ENCODE data around the gene GAK. TPM values are rescaled to one million over a fixed set of nuclear protein-coding genes. Genes with fewer than 3 reads are reported as not detected.

The GAK gene
- total RNA-seq, 1 experiment from 2014 or later = 49.5 TPM

DNA sequence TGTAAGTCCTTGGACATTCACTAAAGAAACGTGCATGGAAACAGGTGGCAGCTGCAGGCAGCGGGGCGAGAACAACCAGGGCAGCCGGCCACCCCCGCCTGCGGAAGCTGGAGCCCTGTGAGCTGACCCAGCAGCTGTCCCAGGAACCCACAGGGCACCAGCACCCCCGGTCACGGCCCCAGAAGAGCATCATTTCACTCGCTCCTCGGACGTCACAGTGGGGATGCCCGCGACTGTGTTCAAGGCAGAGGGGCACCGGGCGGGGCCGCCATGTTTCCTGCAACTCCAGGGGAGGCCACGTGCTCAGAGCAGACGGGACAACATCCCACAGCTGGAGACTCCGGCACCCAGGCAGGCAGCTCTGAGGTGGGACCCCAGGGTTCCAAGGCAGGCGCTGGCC lies 61.2 kb downstream of the GAK start:
- no peak for DNase-seq (ENCODE audit: low spot score)

GRCh38 chr4:869776-870175 lies 62.3 kb downstream of the GAK start:
- no peak for DNase-seq (ENCODE audit: low spot score)

DNA sequence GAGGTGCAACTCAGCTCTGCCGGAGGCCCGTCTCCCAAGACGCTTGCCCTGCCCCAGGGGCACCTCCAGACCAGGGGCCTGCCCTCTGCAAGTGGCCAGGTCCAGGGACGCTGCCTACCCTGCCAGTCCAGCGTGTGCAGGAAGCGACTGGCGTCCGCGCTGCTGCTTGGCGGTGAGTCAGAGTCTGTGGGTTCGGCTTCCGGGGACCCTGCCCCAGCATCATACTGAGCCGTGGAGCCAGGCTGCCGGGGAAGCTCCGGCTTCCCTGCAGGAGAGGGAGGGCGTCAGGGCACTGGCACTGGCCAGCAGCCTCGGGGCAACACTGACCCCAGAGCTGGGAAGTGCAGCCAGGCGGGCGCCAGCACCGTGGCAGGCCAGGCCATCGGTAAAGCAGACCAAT lies 63.7 kb downstream of the GAK start:
- DNase-seq (ENCODE audit: low spot score) = no peak

- no peak for DNase-seq (ENCODE audit: low spot score)
Observed at GRCh38 chr4:867526-868250, 64.4 kb downstream of the GAK start.

DNA sequence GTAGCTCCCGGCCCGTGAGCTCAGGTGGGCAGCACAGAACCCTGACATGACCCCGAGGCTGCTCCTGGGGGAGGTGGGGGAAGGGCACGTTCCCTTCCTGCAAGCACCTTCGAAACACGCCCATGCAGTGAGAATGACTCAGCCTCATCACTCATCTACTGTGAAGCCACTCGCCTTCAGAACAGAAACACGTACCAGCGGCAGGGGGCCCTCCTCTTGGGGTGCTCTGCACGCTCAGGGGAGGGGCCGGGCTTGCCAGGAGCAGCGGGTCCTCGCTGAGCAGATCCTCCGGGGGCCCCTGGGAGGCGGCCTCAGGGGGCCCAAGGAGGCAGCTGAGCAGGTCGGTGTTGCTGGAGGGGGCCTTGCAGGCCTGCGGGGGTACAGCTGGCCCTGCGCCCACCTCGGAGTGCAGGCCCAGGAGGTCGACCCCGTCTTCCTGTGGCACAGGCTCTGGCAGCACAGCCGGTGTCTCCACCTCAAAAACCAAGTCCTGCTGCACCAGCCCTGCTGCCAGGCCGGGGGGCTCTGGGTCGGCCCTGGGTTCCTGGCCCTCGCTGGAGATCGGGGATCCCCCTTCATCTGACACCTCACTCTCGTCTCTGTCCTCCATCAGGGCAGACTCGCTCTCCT lies 65.2 kb downstream of the GAK start:
- DNase-seq (ENCODE audit: low spot score) = no peak

DNA sequence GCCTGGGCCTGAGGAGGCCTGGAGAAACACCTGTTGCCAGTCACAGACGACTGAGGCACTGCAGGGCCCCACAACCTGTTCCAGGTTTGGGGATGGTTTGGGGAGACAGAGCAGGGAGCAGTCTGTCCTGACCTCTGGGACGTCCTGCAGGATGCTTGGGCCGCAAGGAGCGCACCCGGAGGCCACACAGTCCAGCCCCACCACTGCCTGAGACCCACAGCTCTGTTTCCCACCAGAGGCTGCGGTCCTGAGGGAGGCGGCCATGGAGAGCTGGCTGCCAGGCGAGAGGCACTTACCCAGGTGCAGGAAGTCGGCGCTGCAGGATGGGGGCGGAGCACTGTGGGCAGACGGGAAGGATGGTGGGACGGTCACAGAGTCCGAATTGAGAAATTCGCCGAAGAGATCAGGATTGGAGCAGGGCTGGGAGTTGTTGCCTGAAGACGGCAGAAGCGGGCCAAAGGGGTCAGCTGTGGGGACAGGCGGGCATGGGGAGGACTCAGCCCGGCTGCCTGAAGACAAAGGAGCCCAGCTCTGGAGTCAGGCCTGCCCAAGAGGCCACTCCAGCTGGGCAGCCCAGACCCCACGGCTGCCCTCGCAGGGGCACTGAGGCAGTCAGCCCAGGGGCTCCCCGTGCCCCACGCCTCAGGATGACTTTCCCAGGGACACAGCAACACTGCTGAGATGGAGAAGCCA lies 65.9 kb downstream of the GAK start:
- no peak for DNase-seq (ENCODE audit: low spot score)

DNA sequence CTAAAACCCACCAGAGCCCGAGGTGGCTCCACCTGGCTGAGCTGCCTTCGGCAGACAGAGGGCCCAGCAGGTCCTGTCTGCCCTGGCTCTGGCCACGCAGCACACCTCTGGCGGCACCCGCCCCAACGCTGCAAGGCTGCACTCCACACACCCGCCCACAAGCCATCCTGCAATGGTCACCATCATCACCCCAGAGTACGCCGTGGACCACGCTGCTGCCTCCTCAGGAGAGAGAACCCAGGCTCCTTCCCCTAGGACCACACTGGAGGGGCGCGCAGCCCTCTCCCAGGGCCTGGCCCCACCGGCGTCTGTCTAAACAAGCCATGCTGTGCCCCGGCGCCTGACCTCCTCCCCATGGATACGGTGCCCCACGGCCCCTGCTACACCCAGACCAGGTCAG lies 66.5 kb downstream of the GAK start:
- DNase-seq (ENCODE audit: low spot score) = no peak

DNA sequence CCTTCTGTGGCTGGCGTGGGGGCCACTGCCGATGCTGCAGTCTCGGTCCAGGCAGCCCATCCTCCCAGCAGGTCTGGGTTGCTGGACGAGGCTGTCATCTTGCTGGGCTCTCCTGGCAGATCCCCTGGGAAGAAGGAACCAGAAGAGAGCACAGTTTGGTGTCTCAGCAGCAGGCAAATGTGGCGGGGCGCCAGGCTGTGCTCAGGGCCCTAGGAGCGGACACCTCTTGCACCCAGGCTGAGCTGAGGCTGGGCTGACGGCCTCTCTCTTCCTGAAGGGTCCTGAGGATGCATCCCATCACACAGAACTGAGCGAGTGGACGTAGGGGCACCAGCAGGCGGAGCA lies 67.0 kb downstream of the GAK start:
- no peak for DNase-seq (ENCODE audit: low spot score)

GRCh38 chr4:864456-865120 lies 67.5 kb downstream of the GAK start:
- DNase-seq (ENCODE audit: low spot score) = no peak

DNA sequence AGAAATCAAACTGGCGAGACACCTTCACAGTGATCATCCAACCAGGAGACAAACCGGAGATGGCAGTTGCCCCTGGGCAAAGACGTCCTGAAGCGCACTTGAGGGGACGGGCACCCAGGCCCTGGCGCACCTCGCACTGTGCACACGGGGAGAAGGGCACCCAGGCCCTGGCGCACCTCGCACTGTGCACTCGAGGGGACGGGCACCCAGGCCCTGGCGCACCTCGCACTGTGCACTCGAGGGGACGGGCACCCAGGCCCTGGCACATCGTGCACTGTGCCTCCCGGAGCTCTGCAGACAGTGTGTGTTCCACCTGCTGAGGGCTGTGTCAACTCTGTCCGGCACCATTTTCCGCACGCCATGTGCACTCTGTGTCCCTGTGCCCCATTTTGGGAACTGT lies 71.6 kb downstream of the GAK start:
- no peak for DNase-seq (ENCODE audit: low spot score)

DNA sequence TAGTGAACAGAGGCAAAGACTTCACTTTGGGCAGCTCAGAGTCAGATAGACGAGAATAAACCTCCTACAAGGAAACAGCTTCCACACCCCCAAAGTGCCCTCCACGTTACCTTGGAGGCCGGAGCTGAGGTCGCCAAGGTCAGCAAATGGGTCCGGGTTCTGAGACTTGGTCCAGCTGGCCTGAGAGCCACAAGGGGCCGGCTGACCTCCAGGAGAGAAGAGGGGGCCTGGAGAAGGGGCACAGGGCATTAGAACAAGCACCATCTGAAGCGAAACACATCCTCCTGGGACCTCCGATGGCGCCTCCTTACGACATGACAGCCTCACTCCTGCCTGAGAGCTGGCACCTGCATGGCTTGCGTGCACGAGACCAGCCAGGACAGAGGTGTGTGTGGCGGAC lies 72.6 kb downstream of the GAK start:
- no peak for DNase-seq (ENCODE audit: low spot score)

GRCh38 chr4:858831-859451 lies 73.2 kb downstream of the GAK start:
- no peak for DNase-seq (ENCODE audit: low spot score)

GRCh38 chr4:858041-858481 lies 74.1 kb downstream of the GAK start:
- no peak for DNase-seq (ENCODE audit: low spot score)

- DNase-seq (ENCODE audit: low spot score) = no peak
Observed at GRCh38 chr4:857461-857860, 74.7 kb downstream of the GAK start.

DNA sequence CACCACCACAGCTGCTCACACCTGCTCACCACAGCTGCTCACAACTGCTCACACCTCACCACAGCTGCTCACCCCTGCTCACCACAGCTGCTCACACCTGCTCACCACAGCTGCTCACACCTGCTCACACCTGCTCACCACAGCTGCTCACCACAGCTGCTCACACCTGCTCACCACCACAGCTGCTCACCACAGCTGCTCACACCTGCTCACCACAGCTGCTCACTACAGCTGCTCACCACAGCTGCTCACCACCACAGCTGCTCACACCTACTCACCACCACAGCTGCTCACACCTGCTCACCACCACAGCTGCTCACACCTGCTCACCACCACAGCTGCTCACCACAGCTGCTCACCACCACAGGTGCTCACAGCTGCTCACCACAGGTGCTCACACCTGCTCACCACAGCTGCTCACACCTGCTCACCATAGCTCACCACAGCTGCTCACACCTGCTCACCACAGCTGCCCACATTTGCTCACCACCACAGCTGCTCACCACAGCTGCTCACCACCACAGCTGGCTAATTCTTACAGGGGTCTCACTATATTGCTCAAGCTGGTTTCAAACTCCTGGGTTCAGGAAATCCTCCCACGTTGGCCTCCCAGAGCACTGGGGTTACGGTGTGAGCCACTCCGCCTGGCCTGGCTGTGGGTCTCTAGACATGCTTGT lies 75.8 kb downstream of the GAK start:
- DNase-seq (ENCODE audit: low spot score) = no peak

DNA sequence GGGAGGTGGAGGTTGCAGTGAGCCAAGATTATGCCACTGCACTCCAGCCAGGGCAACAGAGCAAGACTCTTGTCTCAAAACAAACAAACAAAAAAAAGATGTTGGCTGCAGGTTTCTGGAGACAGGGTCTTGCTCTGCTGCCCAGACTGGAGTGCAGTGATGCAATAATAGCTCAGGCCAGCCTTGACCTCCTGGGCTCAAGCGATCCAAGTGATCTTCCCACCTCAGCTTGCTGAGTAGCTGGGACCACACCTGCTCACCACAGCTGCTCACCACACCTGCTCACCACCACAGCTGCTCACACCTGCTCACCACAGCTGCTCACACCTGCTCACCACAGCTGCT lies 76.3 kb downstream of the GAK start:
- DNase-seq (ENCODE audit: low spot score) = no peak

DNA sequence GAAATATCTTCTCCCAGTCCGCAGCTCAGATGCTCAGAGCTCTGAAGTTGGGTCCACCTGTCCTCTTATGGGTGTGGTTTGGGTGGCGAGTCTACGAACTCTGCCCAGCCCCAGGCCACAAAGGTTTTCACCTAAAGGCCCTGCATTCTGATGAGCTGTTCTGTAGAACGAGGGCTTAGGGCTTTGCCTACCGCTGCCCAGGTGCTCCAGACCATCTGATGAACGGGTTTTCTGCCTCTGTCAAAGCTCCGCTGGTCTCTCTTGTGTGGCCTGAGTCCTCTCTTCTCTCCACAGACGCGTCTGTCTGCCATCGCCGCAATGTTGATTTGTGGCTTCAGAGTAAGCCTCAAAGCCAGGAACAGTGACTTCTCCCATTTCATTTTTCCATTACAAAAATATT lies 77.8 kb downstream of the GAK start:
- DNase-seq (ENCODE audit: low spot score) = no peak

GRCh38 chr4:853416-853781 lies 78.7 kb downstream of the GAK start:
- no peak for DNase-seq (ENCODE audit: low spot score)

DNA sequence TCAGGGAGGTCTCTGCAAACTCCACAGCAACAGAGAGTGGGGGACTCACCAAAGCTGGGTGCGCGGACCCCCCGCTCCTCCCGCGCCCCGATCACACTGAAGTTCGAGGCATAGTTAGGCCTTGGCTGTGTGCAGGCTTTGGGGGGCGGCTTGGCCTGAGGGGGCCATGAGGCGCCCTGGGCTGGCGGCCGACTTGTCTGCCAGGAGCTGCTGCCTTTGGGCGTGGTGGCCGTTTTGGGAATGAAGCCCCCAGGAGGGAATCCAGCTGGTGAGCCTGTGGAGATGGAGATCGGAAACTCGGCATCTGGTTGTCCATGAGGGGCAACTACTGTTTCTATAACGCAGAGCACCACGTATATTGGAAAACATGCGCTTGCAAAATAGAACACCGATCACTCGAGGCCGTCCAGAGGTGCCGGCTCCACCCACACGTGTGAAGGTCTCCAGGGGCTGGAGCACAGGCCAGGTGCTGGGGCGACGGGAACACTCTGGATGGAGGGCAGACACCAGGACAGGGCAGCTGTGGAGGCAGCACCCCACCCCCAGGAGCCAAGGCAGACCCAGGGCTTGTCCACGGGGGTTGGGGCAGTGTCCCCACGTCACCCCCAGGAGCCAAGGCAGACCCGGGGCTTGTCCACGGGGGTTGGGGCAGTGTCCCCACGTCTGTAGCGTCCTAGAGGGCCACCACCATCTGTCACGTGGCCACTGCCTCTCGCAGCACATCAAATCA lies 80.2 kb downstream of the GAK start:
- no peak for DNase-seq (ENCODE audit: low spot score)

- no peak for DNase-seq (ENCODE audit: low spot score)
Observed at GRCh38 chr4:850323-850945, 81.7 kb downstream of the GAK start.

All from H4 (cell line).